Testis (tissue), 2 donors: ENCODE results near the gene MNX1.

Source experiments
- POLR2A ChIP-seq: fragments of 450-650 bp; IDR thresholded peaks from one replicate; pipeline ENCODE4 v1.6.1; 2017; ENCODE audit warnings: antibody characterized with exemption, mild to moderate bottlenecking, moderate library complexity
- TF ChIP-seq, protein P1 (sequence below), 3 experiments: fragments of 450-650 bp in 2 of 3; fragments of 200-600 bp in 1 of 3; sonication (generic) in 1 of 3; IDR thresholded peaks; one replicate each; pipeline ENCODE4 v1.5.1; 2016 to 2019; ENCODE audit warnings: antibody characterized with exemption in 3 of 3, mild to moderate bottlenecking in 2 of 3, moderate library complexity in 1 of 3

DNA sequence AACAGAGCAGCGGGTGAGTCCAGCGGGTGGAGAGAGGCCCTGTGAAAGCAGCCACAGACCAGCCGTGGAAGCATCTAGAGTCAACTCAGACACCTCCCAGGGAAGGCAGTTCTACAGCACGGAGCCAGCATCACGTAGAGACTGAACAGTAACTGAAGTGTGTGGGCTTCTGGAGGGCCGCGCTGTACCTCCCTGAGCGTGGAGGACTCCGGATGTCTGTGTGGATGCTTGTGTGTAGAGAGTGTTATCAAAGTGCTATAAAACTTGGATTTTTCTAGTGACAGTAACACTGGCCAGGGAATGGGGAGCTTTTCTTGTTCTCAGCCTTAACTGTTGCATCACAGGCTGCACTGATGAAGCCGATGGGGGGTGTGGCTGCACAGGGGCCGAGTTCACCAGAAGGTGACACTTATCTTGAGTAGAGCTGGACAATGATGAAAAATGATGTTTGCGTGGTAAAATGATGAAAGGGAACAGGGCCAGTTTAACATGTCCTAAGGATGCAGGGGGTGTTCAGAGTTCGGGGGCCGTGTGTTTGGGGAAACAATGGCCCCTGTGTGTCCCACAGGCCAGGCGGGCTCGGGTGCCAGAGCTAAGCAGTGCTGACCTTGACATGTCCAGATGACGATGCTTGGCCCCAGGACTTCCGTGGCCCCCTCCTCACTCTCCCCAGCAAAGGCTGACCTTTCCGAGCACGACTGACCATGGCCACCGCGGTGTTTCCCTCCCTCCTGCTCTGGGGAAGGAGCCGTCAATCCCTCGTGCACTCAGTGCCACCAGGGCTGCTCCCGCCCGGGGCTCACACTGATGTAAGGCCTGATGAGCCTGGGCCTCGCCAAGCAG, 21.9 kb downstream of the MNX1 start:
- TF ChIP-seq, protein P1, sequence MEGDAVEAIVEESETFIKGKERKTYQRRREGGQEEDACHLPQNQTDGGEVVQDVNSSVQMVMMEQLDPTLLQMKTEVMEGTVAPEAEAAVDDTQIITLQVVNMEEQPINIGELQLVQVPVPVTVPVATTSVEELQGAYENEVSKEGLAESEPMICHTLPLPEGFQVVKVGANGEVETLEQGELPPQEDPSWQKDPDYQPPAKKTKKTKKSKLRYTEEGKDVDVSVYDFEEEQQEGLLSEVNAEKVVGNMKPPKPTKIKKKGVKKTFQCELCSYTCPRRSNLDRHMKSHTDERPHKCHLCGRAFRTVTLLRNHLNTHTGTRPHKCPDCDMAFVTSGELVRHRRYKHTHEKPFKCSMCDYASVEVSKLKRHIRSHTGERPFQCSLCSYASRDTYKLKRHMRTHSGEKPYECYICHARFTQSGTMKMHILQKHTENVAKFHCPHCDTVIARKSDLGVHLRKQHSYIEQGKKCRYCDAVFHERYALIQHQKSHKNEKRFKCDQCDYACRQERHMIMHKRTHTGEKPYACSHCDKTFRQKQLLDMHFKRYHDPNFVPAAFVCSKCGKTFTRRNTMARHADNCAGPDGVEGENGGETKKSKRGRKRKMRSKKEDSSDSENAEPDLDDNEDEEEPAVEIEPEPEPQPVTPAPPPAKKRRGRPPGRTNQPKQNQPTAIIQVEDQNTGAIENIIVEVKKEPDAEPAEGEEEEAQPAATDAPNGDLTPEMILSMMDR (IDR thresholded peaks at IDR 0.05), result no peak
- TF ChIP-seq POLR2A, result no peak
